GM18505 (cell line): Measurements from ENCODE around the gene FCER1G.

ENCODE experiments used
- ATAC-seq: cut with Tn5 transposase; IDR thresholded peaks from one replicate; pipeline ENCODE4 v1.9.1; 2021; ENCODE audit not compliant: unreplicated experiment
- POLR2A ChIP-seq: IDR thresholded peaks from 4 replicates; pipeline ENCODE4 v1.6.1; 2011; ENCODE audit warnings: borderline replicate concordance; ENCODE audit not compliant: insufficient read depth, insufficient read length; ENCODE audit errors: extremely low read depth

The FCER1G gene

GRCh38 chr1:161201836-161202712, 13.0 kb upstream of the FCER1G start, which contains the start of gene NDUFS2:
TSS of gene NDUFS2 (plus strand) at chr1:161202367. CDS start at chr1:161202386, 19 bp downstream.
- ATAC-seq, result peak; percentile 96

GRCh38 chr1:161206411-161207140, 8.5 kb upstream of the FCER1G start:
- no peak for TF ChIP-seq POLR2A
- ATAC-seq, result no peak

More at GRCh38 chr1:161201836-161202712, 13.0 kb upstream of the FCER1G start, which contains the start of gene NDUFS2:
- peak; percentile 95 for TF ChIP-seq POLR2A

- no peak for ATAC-seq
- no peak for TF ChIP-seq POLR2A
Measured at GRCh38 chr1:161207173-161207572, 7.9 kb upstream of the FCER1G start.

- no peak for ATAC-seq
- no peak for TF ChIP-seq POLR2A
Measured at GRCh38 chr1:161209790-161210409, 5.2 kb upstream of the FCER1G start.

GRCh38 chr1:161214369-161214768, 726 bp upstream of the FCER1G start:
- no peak for TF ChIP-seq POLR2A
- ATAC-seq, result no peak

- TF ChIP-seq POLR2A, result no peak
- peak; percentile 81 for ATAC-seq
Measured at GRCh38 chr1:161216945-161217712, 2.0 kb downstream of the FCER1G start.

- no peak for ATAC-seq
- TF ChIP-seq POLR2A, result no peak
Measured at GRCh38 chr1:161217831-161218230, 2.7 kb downstream of the FCER1G start.

DNA sequence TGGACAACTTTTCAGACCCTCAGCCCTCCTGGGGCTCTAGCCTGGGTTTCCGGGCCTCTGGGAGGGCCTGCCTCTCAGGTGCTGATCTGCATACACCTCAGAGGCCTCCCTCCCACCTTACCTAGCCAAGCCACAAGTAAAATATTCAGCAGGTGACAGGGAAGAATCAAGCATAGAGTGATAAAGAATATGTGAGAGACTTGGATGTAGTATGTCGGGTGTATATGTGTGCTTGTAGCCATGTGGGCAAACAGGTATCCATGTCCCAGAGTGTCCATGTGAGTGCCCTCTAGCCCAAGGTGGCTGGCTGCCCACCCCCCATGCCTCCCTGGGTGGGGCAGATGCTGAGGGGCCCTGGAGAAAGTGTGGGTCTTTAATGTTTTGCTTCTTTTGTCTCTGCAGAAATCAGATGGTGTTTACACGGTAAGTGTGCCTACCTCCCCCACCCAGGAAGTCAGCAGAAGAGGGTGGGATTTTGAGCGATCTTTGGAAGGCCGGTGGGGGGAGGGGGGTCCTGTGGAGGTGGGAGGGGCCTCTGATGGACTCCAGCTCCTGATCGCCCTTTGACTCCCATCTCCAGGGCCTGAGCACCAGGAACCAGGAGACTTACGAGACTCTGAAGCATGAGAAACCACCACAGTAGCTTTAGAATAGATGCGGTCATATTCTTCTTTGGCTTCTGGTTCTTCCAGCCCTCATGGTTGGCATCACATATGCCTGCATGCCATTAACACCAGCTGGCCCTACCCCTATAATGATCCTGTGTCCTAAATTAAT, 3.4 kb downstream of the FCER1G start:
- no peak for ATAC-seq
- TF ChIP-seq POLR2A, result no peak

DNA sequence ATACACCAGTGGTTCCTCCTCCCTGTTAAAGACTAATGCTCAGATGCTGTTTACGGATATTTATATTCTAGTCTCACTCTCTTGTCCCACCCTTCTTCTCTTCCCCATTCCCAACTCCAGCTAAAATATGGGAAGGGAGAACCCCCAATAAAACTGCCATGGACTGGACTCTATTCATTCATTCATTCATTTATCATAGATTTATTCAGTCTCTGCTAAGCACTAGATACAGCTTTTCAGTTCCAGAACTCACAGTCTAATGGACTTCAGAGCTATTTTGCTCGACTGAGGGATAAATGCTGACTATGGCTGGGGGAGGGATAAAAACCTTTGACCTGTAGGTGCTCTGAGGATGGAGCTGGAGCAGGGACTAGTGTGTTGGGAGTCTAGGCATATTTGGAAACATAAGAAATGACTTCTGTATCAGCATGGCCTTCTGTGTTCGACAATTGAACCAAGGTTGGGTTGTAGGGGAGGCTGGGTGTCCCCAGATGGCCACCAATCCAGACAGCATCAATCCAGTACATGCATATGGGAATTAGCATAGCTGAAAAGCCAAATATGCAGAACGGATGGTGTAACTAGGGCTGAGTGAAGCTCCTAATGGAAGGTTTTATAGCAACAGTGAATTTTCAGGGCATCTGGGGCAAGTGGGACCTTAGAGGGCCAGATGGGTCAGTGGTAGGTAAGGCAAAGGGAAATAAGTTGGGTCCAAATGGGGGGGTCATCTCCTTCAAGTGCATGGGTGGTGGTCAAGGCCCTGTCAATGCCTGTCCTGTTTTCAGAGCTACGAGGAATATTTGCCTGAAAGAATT, 4.2 kb downstream of the FCER1G start:
- no peak for ATAC-seq
- no peak for TF ChIP-seq POLR2A

DNA sequence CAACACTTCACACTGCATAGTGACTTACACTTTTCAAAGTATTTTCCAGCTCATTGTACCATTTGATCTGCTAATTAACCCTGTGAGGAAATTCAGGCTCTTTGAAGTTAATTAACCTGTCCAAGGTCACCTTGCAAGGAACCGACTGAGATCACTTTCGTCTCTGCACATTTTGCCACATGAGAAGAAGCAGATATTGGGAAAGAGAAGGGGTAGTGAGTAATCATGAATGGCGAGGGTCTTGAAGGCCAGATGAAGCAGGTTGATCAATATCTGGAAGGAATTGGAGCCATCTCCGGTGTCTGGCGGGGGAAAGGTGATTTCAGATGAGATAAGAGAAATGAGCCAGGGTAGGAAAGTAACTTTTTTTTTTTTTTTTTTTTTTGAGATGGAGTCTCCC, 4.9 kb downstream of the FCER1G start:
- no peak for TF ChIP-seq POLR2A
- ATAC-seq, result no peak
